NCI-H748 (cell line): ENCODE data around the gene KIFAP3.
"Not testable (repeated sequence)": the region's sequence is repeated elsewhere in the genome, so short reads cannot be mapped to it uniquely, and the experiment has no call there.

ENCODE experiments used
- DNase-seq: peaks from one replicate; lab custom pipeline; 2025; ENCODE audit not compliant: unreplicated experiment; lab: John Stamatoyannopoulos, UW

Gene KIFAP3

DNA sequence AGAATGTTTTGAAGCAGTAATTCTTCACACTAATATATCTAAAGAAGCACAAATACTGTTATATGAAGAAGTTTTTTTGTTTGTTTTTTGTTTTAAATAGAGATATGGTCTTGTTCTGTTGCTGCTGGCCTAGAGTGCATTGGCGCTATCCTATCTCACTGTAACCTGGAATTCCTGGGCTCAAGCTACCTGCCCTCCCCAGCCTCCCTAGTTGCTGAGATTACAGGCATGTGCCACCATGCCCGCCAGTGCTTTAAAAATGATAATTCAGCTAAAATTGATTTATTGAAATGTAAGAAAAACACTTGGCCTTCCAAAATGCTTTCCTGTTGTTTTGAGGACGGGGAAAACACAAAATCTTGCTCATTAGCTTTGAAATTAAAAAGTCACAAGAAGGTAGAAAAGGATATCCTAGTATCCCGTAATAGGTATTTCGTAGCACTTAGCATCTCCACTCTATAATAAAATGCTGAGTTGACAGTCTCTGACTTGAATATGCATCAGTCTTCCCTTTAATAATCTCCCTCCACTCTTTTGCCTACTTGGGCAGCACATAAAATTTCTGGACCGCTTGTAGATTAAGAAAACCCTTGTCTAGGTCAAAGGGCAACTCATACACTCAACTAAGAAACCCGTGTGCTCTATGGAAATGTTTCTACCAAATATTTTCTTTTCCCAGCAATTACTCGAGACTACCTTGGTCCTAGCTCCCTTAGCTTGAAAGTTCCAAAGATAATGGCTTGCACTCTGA lies 182.1 kb downstream of the KIFAP3 start:
- DNase-seq = no peak

DNA sequence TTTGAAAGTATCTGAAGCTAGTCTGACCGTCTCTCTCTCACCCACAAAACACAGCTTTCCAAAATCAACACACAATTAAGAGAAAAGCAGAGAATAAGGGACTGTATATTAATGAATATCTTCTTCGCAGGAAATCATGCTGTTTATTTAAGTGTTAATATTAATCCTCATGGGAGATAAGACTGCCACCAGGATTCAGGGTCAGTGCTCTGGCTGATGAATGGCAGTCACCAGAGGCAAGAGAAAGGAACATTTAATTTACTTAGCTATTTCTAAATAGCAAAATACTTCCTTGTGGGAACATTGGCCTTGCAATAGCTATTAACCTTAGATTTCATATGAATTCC lies 183.0 kb downstream of the KIFAP3 start:
- no peak for DNase-seq

GRCh38 chr1:169890761-169891538 lies 183.5 kb downstream of the KIFAP3 start:
- no peak for DNase-seq

- no peak for DNase-seq
Measured at GRCh38 chr1:169889871-169890270, 184.6 kb downstream of the KIFAP3 start.

GRCh38 chr1:169886931-169887330 lies 187.6 kb downstream of the KIFAP3 start:
- DNase-seq = no peak

- DNase-seq = no peak
Measured at GRCh38 chr1:169886422-169886821, 188.1 kb downstream of the KIFAP3 start.

DNA sequence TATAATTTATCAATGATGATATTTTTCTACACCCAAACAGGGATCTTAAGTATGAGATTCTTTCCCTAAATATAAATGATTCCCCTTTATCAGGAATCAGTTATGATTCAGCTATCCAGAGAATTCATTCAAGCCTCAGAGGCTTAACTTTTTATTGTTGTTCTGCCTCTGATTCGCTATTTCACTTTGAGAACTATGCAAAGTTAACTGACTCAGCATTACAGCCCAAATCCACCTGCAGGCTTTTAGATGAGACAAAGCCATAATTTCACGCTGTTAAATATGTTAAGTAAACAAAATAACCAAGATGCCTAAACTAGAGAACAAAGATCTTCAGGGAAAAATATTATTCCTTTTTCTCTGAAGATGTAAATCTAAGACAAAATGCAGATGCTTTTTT lies 189.3 kb downstream of the KIFAP3 start:
- no peak for DNase-seq

DNA sequence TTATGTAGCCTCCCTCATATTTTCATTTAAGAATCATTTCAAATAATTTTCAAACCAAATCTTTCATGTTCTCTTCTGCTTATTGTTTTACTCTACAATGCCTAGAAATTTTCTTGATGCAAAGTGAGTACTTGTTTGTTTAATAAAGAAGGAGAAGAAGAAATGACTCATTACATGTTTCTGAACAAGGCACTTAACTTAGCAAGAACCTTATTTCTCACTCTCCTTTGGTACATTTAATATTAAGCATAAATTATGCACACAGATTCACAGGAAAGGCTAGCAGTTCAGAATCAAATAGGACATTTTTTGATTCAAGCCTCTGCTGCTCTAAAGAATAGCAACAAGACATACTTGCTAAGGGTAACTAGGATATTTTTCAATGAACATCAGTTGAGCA lies 189.9 kb downstream of the KIFAP3 start:
- DNase-seq = no peak

- no peak for DNase-seq
Measured at GRCh38 chr1:169882039-169882511, 192.4 kb downstream of the KIFAP3 start.

DNA sequence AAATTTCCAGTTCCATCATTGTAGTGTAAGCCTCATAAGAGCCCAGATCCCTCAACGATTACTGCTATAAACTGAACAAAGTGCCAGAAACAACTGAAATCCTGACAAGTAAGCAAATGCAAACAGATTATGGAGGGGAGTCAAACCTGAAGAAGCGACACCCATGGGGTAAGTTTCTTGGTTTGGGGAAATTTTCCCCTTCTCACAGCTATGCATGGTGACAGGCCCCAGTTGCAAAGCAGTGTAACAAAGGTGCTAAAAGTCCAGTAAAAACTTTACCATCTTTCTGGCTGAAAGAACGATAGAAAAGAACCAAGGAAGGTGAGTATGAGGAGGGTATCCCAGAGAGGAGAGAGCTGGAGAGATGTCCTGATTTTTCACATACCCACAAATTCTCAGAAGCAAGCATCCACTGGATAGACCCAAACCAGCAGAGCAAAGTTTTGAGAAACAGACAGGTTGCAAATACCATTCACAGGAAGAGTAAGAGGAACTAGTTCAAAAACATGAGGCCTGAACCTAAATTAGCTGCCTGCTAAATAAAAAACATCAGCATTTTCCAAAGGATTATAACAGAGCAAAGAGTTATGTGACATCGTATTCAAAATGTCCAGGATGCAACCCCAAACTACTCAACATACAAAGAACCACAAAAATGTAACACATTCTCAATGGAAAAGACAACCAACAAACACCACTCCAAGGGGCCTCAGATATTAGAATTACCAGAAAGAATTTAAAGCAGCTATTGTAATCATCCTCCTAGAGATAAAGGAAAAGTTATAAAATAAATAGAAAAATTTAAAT lies 195.3 kb downstream of the KIFAP3 start:
- no peak for DNase-seq

GRCh38 chr1:169878498-169878897 lies 196.0 kb downstream of the KIFAP3 start:
- DNase-seq = no peak

GRCh38 chr1:169877800-169878491 lies 196.5 kb downstream of the KIFAP3 start:
- no peak for DNase-seq

DNA sequence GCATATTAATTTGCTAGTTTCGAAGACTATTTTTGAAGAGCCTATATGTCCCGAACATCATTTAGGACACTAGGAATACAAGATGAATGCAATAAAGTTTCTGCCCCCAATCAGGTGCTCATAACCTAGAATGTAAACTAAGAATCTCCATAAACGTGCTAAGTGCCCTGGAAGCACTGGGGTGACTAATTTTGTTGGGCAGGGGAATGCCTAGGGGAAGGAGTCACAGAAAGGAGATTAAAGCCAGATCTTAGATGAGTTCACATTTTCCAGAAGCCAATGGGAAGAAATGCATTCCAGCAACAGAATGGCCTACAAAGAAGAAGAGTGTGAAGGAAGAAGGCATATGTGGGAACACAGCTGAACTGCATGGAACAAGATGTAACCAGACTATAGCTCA lies 200.3 kb downstream of the KIFAP3 start:
- no peak for DNase-seq

DNA sequence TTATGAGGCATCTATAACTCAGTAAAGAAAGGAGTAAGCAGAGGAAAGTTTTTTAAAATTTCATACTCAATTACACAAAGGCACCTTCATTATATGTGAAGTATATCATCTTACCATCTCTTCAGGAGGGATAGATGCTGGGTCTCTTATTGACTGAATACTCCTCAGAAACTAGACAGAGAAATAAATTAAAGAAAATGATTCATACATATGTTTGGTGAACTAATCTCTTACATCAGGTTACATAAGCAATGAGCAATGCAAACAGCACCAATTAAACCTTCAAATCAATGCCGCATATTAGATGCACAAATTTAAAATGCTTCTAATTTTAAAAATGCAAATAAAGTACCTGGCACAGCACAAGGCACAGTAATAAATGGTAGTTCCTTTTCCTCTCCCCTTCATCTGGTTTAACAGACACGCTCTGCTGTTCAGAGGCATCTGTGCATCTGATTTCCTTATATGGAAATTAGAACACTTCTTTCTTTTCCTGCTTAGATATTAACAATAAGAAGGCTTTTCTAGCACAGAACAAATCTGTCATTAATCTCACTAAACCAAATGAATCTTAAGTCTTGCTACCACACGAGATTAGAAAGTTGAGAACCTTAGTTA lies 200.8 kb downstream of the KIFAP3 start:
- DNase-seq = no peak

DNA sequence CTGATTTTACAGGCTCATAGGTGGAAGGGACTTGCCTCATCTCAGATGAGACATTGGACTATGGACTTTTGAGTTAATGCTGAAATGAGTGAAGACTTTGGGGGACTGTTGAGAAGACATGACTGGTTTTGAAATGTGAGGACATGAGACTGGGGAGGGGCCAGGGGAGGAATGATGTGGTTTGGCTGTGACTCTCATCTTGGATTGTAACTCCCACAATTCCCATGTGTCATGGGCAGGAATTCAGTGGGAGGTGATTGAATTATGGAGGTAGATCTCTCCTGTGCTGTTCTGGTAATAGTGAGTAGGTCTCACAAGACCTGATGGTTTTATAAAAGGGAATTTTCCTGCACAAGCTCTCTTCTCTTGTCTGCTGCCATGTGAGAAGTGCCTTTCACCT lies 201.6 kb downstream of the KIFAP3 start:
- DNase-seq = no peak

DNA sequence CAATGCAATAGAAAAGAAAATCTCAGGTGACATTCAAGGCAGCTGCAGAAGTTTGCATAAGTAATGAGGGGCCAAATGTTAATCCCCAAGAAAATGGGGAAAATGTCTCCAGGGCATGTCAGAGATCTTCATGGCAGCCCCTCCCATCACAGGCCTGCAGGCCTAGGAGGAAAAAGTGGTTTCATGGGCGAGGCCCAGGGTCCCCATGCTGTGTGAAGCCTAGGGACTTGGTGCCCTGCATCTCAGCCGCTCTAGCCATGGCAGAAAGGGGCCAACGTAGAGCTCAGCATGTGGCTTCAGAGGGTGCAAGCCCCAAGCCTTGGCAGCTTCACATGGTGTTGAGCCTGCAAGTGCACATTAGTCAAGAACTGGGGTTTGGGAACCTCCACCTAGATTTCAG lies 202.5 kb downstream of the KIFAP3 start:
- DNase-seq = not testable (repeated sequence)
